Activated naive CD4-positive, alpha-beta T cell treated with anti-CD3 and anti-CD28 coated beads, Interleukin-2, amount 50 U/mL, for 16 hours (primary cell): ENCODE measurements around the gene APBB2.
"Not testable (repeated sequence)": the region's sequence is repeated elsewhere in the genome, so short reads cannot be mapped to it uniquely, and the experiment has no call there.

ENCODE experiments used
- DNase-seq: peaks from one replicate; pipeline ENCODE4 v3.0.0-alpha.2; 2020

Gene APBB2

GRCh38 chr4:40924096-40924792, 290.1 kb downstream of the APBB2 start:
- DNase-seq, result peak; percentile 81

- no peak for DNase-seq
Measured at GRCh38 chr4:40923316-40924095, 290.8 kb downstream of the APBB2 start.

- not testable (repeated sequence) for DNase-seq
Measured at GRCh38 chr4:40919976-40920375, 294.4 kb downstream of the APBB2 start.

GRCh38 chr4:40918330-40918729, 296.0 kb downstream of the APBB2 start:
- DNase-seq, result no peak

- peak; percentile 51 for DNase-seq
Measured at GRCh38 chr4:40916880-40917279, 297.5 kb downstream of the APBB2 start.

- no peak for DNase-seq
Measured at GRCh38 chr4:40916218-40916555, 298.2 kb downstream of the APBB2 start.

GRCh38 chr4:40915318-40916217, 298.8 kb downstream of the APBB2 start:
- DNase-seq, result no peak

GRCh38 chr4:40912460-40913184, 301.7 kb downstream of the APBB2 start:
- DNase-seq, result no peak

- no peak for DNase-seq
Measured at GRCh38 chr4:40910706-40911105, 303.6 kb downstream of the APBB2 start.

- peak; percentile 61 for DNase-seq
Measured at GRCh38 chr4:40909363-40909876, 304.9 kb downstream of the APBB2 start.

- peak; percentile 67 for DNase-seq
Measured at GRCh38 chr4:40908702-40909362, 305.5 kb downstream of the APBB2 start.

GRCh38 chr4:40908297-40908696, 306.0 kb downstream of the APBB2 start:
- DNase-seq, result no peak

GRCh38 chr4:40905414-40905813, 308.9 kb downstream of the APBB2 start:
- DNase-seq, result no peak

GRCh38 chr4:40900531-40900930, 313.8 kb downstream of the APBB2 start:
- not testable (repeated sequence) for DNase-seq

GRCh38 chr4:40897557-40898203, 316.7 kb downstream of the APBB2 start:
- peak; percentile 70 for DNase-seq

GRCh38 chr4:40890764-40891163, 323.6 kb downstream of the APBB2 start:
- DNase-seq, result no peak

GRCh38 chr4:40890199-40890598, 324.1 kb downstream of the APBB2 start:
- no peak for DNase-seq

GRCh38 chr4:40888933-40889332, 325.4 kb downstream of the APBB2 start:
- DNase-seq, result no peak

- no peak for DNase-seq
Measured at GRCh38 chr4:40887764-40888131, 326.6 kb downstream of the APBB2 start.

- DNase-seq, result no peak
Measured at GRCh38 chr4:40886931-40887763, 327.2 kb downstream of the APBB2 start.

GRCh38 chr4:40881851-40882250, 332.5 kb downstream of the APBB2 start:
- no peak for DNase-seq
